GM12878 (cell line): Measurements from ENCODE around the gene CRIM1. TPM values are rescaled to one million over a fixed set of nuclear protein-coding genes. Genes with fewer than 3 reads are reported as not detected.

Source experiments
- ATAC-seq: fragments of 200-7000 bp; cut with Tn5 transposase; 3 replicates; pipeline ENCODE4 v1.9.1; 2020; ENCODE audit warnings: mild to moderate bottlenecking, moderate library complexity
- BruUV-seq: library from RNA; stranded (reverse); fragments of 400-500 nt; replicated peaks from 2 replicates; lab custom pipeline; 2021; lab: Mats Ljungman, UMichigan
- CTCF ChIA-PET: fragments of 300-600 bp; sonication (Branson Sonifier 250); formaldehyde crosslinking; extraction: SDS; loops from one replicate; lab custom pipeline; 2021; ENCODE audit warnings: inconsistent platforms; lab: Yijun Ruan, JAX
- POLR2A ChIA-PET: fragments of 350-600 bp; formaldehyde crosslinking; extraction: SDS; loops from one replicate; lab custom pipeline; 2021; ENCODE audit warnings: inconsistent platforms; lab: Charles Lee
- RAD21 ChIA-PET: fragments of 300-600 bp; sonication (Branson Sonifier 250); formaldehyde crosslinking; loops from one replicate; lab custom pipeline; 2023; ENCODE audit warnings: antibody characterized with exemption; ENCODE audit not compliant: unreplicated experiment; lab: Charles Lee
- SMC1A ChIA-PET: fragments of 300-600 bp; sonication (Branson Sonifier 250); formaldehyde crosslinking; loops from one replicate; lab custom pipeline; 2023; ENCODE audit not compliant: unreplicated experiment, uncharacterized antibody; lab: Charles Lee
- DNase-seq: peaks from one replicate; pipeline ENCODE4 v3.0.0-alpha.2; 2011; ENCODE audit warnings: low read depth, low spot score
- FAIRE-seq: peaks from 3 replicates; lab custom pipeline; 2011; peaks lifted over from hg19 to GRCh38; lab: Jason Lieb, UNC
- H2AFZ ChIP-seq: 2 replicates; pipeline ENCODE4 v1.6.0; 2011; ENCODE audit warnings: low read depth, low read length, control low read depth; ENCODE audit not compliant: control insufficient read depth
- H3K27ac ChIP-seq: 2 replicates; pipeline ENCODE4 v1.5.1; 2011; ENCODE audit warnings: control low read depth; ENCODE audit not compliant: control insufficient read depth, insufficient read depth
- H3K27me3 ChIP-seq, 2 experiments: replicated peaks in 1 of 2; 2 replicates each; pipeline versions ENCODE4 v1.6.0 to v1.6.1; 2011; ENCODE audit warnings: low read length in 1 of 2; ENCODE audit not compliant: control insufficient read depth in 2 of 2, insufficient read depth in 2 of 2
- H3K36me3 ChIP-seq, 2 experiments: 2 replicates each; pipeline ENCODE4 v1.5.1; 2011; ENCODE audit warnings: low read length in 1 of 2; ENCODE audit not compliant: control insufficient read depth in 2 of 2, insufficient read depth in 2 of 2
- H3K4me1 ChIP-seq: 2 replicates; pipeline ENCODE4 v1.6.1; 2011; ENCODE audit warnings: mild to moderate bottlenecking, low read length, moderate library complexity, mixed read lengths; ENCODE audit not compliant: control insufficient read depth, insufficient read depth
- H3K4me2 ChIP-seq: 2 replicates; pipeline ENCODE4 v1.6.0; 2011; ENCODE audit warnings: control low read depth; ENCODE audit not compliant: control insufficient read depth, insufficient read depth
- H3K4me3 ChIP-seq: fragments of 200-600 bp; sonication (generic); 2 replicates; pipeline ENCODE4 v1.5.1; 2016
- H3K79me2 ChIP-seq: 2 replicates; pipeline ENCODE4 v1.6.0; 2011; ENCODE audit warnings: low read length; ENCODE audit not compliant: control insufficient read depth, insufficient read depth
- H3K9ac ChIP-seq: 2 replicates; pipeline ENCODE4 v1.8.0; 2011; ENCODE audit warnings: low read length, control low read depth, mixed read lengths; ENCODE audit not compliant: control insufficient read depth, insufficient read depth
- H3K9me3 ChIP-seq: replicated peaks from 3 replicates; pipeline ENCODE4 v1.5.1; 2011; ENCODE audit warnings: mild to moderate bottlenecking, low read length; ENCODE audit not compliant: control insufficient read depth, insufficient read depth
- H4K20me1 ChIP-seq: 2 replicates; pipeline ENCODE4 v1.6.0; 2011; ENCODE audit not compliant: control insufficient read depth, insufficient read depth
- BHLHE40 ChIP-seq, 2 experiments: fragments of 450-650 bp in 1 of 2; IDR thresholded peaks; 2 replicates each; pipeline ENCODE4 v1.6.1; 2011 to 2017; ENCODE audit warnings: low read depth in 2 of 2, borderline replicate concordance in 1 of 2, improper control_type of control experiment in 1 of 2, low read length in 1 of 2, mild to moderate bottlenecking in 1 of 2
- CHD2 ChIP-seq: IDR thresholded peaks from 2 replicates; pipeline ENCODE4 v1.6.1; 2011; ENCODE audit warnings: low read depth, low read length, improper control_type of control experiment, borderline replicate concordance
- MEF2B ChIP-seq: fragments of 450-650 bp; IDR thresholded peaks from 2 replicates; pipeline ENCODE4 v1.6.1; 2018; ENCODE audit warnings: mild to moderate bottlenecking, moderate library complexity; ENCODE audit not compliant: partially characterized antibody, poor library complexity, severe bottlenecking
- MYC ChIP-seq: IDR thresholded peaks from 2 replicates; pipeline ENCODE4 v1.6.1; 2011; ENCODE audit warnings: mild to moderate bottlenecking, low read length, moderate library complexity, inconsistent platforms; ENCODE audit not compliant: insufficient read depth, insufficient replicate concordance, insufficient read length, severe bottlenecking
- POLR2AphosphoS2 ChIP-seq: IDR thresholded peaks from 2 replicates; pipeline ENCODE4 v1.6.1; 2011; ENCODE audit warnings: low read depth, mild to moderate bottlenecking, low read length, improper control_type of control experiment, moderate library complexity
- SMAD5 ChIP-seq: IDR thresholded peaks from 2 replicates; pipeline ENCODE4 v1.6.1; 2016; ENCODE audit warnings: antibody characterized with exemption, low read depth
- SP1 ChIP-seq: IDR thresholded peaks from one replicate; pipeline ENCODE4 v1.6.1; 2011; ENCODE audit warnings: low read depth, low read length
- SRF ChIP-seq, 2 experiments: IDR thresholded peaks; 2 replicates each; pipeline ENCODE4 v1.6.1; 2011; ENCODE audit warnings: low read depth in 2 of 2, low read length in 2 of 2, mild to moderate bottlenecking in 1 of 2, moderate library complexity in 1 of 2
- SUPT20H ChIP-seq: IDR thresholded peaks from 2 replicates; pipeline ENCODE4 v1.6.1; 2011; ENCODE audit warnings: low read depth, mild to moderate bottlenecking, low read length, moderate library complexity, borderline replicate concordance; ENCODE audit not compliant: control insufficient read depth
- ZNF217 ChIP-seq: fragments of 450-650 bp; IDR thresholded peaks from 2 replicates; pipeline ENCODE4 v1.6.1; 2017; ENCODE audit warnings: antibody characterized with exemption, mild to moderate bottlenecking
- ZNF384 ChIP-seq: IDR thresholded peaks from 2 replicates; pipeline ENCODE4 v1.6.1; 2012; ENCODE audit warnings: low read depth, mild to moderate bottlenecking, low read length, improper control_type of control experiment, borderline replicate concordance
- ZSCAN29 ChIP-seq: fragments of 450-650 bp; IDR thresholded peaks from 2 replicates; pipeline ENCODE4 v1.6.1; 2017; ENCODE audit warnings: mild to moderate bottlenecking, moderate library complexity
- WGBS: methylation state at CpG from one replicate; pipeline ENCODE4 v1.1.6; 2016; ENCODE audit warnings: low lambda C conversion rate; ENCODE audit not compliant: insufficient replicate concordance, insufficient coverage; ENCODE audit errors: missing lambda C conversion rate; 5-methylcytosine and 5-hydroxymethylcytosine counted together
- in situ Hi-C: fragments of 300-500 bp; cut with MboI; formaldehyde crosslinking; loops from 9 replicates; pipeline ENCODE4 v1.14.3; 2018; ENCODE audit warnings: mixed read lengths
- intact Hi-C: fragments of 100-400 bp; cut with micrococcal nuclease; formaldehyde crosslinking; loops from one replicate; pipeline ENCODE4 v1.14.2; 2022; ENCODE audit not compliant: unreplicated experiment
- polyA plus RNA-seq, 11 experiments: library from polyadenylated mRNA; depleted of rRNA in 4 of 11; unstranded in 6 of 11; stranded (reverse) in 5 of 11; fragments of >200 nt; fragmentation: Nextera tagmentation in 4 of 11; fragmentation: Illumina TruSeq in 1 of 11; extraction: Ambion mirVana in 4 of 11; extraction: Trizol in 1 of 11; gene quantifications; 1 replicate in 1 of 11; 2 replicates in 10 of 11; pipeline versions ENCODE4 v1.2.1 to v1.2.3, GENCODE V29; 2011 to 2016; ENCODE audit warnings: inconsistent platforms in 2 of 11, missing spikeins in 2 of 11, low read depth in 1 of 11
- total RNA-seq, 4 experiments: library from RNA; depleted of rRNA in 3 of 4; stranded (reverse); fragments of >200 nt in 3 of 4; fragmentation: Illumina TruSeq in 1 of 4; extraction: Trizol in 1 of 4; gene quantifications; 2 replicates each; pipeline versions ENCODE4 v1.2.1 to v1.2.3, GENCODE V29; 2013 to 2021

Gene CRIM1
- total and polyA plus RNA-seq, 10 of the 15 experiments (the other 5 are each of a cell fraction or from before 2014, with no cell fraction given): 0.42 to 7.4 (median 3.1) TPM

DNA sequence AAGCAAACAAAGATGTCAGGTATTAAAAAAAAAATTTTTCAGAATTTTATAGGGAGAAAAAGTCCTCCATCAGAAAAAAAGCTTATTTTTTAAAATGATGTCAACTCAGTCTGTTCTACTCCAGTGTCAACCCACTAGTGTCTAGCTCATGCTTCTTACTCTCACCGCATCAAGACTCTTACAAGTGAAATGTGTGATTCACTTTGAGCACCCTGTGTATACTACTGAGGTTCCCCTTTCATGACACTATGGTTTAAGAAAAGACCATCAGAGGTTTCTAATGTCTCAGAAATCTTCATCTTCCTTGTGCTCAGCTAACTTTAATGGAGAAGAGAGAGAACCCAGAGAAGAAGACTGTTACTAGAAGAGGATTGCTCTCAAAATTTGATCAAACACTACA is 199.0 kb downstream of the CRIM1 start:
- Histone ChIP-seq H3K27ac (no peak overlapping the region), H2AFZ (no peak overlapping the region), H3K36me3 (peaks cover 0 to 12% of the 10 kb centered on the region in 2 experiments; a peak in 2 of 4 replicates)
- CTCF ChIA-PET: interaction anchor here (0.6 to 2.6 kb wide), 2 partner anchors 11 to 661 kb away, joined by 3 to 7 read pairs; no protein-coding TSS in a partner anchor
- no peak for DNase-seq
- TF ChIP-seq ZSCAN29: no peak
- no peak for TF ChIP-seq CHD2
- no peak for TF ChIP-seq ZNF384
- no peak for TF ChIP-seq SP1
- no peak for TF ChIP-seq SMAD5
- no peak for TF ChIP-seq BHLHE40 (IDR thresholded peaks at IDR 0.05; ENCODE audit: borderline replicate concordance in 1 of 2, low read depth in 2 of 2, low read length in 1 of 2)
- no peak for TF ChIP-seq SRF (IDR thresholded peaks at IDR 0.05; ENCODE audit: low read depth in 2 of 2, low read length in 2 of 2)
- no peak for TF ChIP-seq MYC
- TF ChIP-seq MEF2B: no peak
- TF ChIP-seq POLR2AphosphoS2: no peak
- no peak for TF ChIP-seq ZNF217
- TF ChIP-seq SUPT20H: no peak
- TF ChIP-seq, all 136 proteins: peak for 0
- H4K20me1 ChIP-seq: no peaks in the 10 kb centered on the region
- intact Hi-C loops: no loop called here
- no TSS peak for BruUV-seq
- no peaks in the 10 kb centered on the region for H3K4me1 ChIP-seq
- no peaks in the 10 kb centered on the region for H3K9me3 ChIP-seq
- WGBS: 97% methylated on average over 1 of the region's 1 CpG
- H3K79me2 ChIP-seq: no peaks in the 10 kb centered on the region
- ATAC-seq (no peak), FAIRE-seq (no peak)
- no peak overlapping the region for H3K4me3 ChIP-seq
- H3K4me2 ChIP-seq: no peak overlapping the region
- in situ Hi-C loops: no loop called here
- H3K9ac ChIP-seq: no peak overlapping the region
- H3K27me3 ChIP-seq: no peaks in the 10 kb centered on the region
- POLR2A ChIA-PET: interaction anchor here (1.2 kb wide), 1 partner anchor 83 kb away, joined by 3 read pairs; no protein-coding TSS in a partner anchor
- SMC1A ChIA-PET: interaction anchor here (0.6 to 1.5 kb wide), 2 partner anchors 9 to 11 kb away, joined by 3 to 4 read pairs; no protein-coding TSS in a partner anchor
- RAD21 ChIA-PET: no interaction called here
